Measurements from ENCODE around the gene PPFIA2.

DNA sequence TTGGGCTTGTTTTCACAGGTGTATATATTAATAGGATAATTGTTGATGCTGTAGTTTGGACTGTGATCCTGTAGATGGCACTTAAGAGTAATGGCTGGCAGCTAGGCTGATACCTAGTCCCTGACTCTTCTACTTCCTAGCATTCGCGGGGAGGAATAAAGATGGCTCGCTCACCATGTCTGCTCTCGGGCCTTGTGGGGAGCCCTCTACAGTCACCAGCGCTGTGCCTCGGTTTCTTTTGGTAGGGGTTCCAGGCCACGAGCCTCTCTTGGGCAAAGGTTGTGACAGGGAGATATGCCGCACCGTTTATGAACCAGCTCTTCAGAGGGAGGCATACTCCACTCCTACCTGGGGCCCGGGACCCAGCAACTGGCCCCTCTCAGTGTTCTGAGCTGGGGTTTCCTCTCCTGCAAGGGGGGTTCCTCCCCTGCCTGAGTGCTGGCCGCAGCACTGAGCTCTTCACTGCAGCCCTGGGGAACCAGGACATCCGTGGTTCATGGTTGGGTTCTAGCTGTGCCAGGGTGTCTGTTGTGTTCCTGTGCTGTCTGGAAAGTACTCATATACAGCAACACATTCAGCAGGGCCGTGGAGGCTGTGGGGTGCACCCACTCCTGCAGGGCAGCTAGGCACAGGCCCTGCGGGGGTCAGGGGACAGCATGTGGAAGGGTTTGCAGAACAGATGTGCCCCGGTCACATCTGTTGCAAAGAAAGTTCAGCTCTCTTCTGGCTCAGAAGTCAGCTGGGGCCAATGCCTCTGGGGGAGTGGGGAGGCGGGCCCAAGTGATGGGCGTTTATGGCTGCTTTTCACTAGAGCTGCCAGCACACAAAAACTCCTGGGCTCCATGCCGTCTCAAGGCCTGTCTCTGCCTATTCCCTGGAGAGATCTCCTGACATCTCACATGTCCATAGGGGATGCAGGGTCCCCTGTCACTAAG is 147.9 kb downstream of the PPFIA2 start:
- TF ChIP-seq POLR2AphosphoS5 (IDR thresholded peaks at IDR 0.05; ENCODE audit: borderline replicate concordance, low read depth, low read length): no peak
- no peak for TF ChIP-seq EZH2 (IDR thresholded peaks at IDR 0.05)
